ENCODE data around the gene GRHL3. TPM values are rescaled to one million over a fixed set of nuclear protein-coding genes. Genes with fewer than 3 reads are reported as not detected.

The GRHL3 gene
- total and polyA plus RNA-seq, 10 of the 15 experiments (the other 5 are each of a cell fraction or from before 2014, with no cell fraction given), result 0.07 to 0.87 (median 0.34) TPM

DNA sequence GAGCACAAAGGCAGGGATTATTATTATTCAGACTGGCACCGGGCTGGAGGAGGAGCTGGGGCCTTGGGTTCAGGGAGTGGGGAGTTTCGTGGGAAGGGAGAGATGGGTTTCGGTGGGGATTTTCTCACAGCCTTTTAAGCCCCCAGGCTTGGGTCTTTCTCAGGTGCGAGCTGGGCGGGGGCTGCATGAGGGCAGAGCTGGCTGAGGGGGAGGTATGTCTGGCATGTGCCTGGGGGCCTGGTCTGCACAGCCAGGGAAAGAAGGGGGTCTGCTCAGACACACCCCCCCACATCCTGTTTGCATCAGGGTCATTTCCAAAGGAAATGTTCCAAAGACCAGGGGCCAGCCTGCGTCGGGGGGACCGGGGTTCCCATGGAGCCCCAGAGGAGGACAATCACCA, 21.6 kb downstream of the GRHL3 start (continued):
- no peak for TF ChIP-seq NFXL1 (IDR thresholded peaks at IDR 0.05; ENCODE audit: borderline replicate concordance)

- RAD21 ChIA-PET (ENCODE audit: unreplicated experiment), result no interaction called here
- no peak overlapping the region for H3K9ac ChIP-seq (ENCODE audit: control insufficient read depth, insufficient read depth, low read length)
- no peak overlapping the region for H2AFZ ChIP-seq (ENCODE audit: control insufficient read depth, low read depth, low read length)
- intact Hi-C loops (cut with micrococcal nuclease; ENCODE audit: unreplicated experiment) (no loop called here), in situ Hi-C loops (cut with MboI) (no loop called here)
- POLR2A ChIA-PET, result no interaction called here
- H4K20me1 ChIP-seq (ENCODE audit: control insufficient read depth, insufficient read depth), result peaks cover 2% of the 10 kb centered on the region; the same call in 1 of the 2 replicates
- no peak for FAIRE-seq
- SMC1A ChIA-PET (ENCODE audit: uncharacterized antibody, unreplicated experiment), result no interaction called here
- 49% methylated on average over 8 of the region's 8 CpGs for WGBS (ENCODE audit: insufficient coverage, insufficient replicate concordance, low lambda C conversion rate, missing lambda C conversion rate)
- no peak overlapping the region for H3K27ac ChIP-seq (ENCODE audit: control insufficient read depth, insufficient read depth)
- H3K36me3 ChIP-seq (ENCODE audit: control insufficient read depth in 2 of 2, insufficient read depth in 2 of 2, low read length in 1 of 2), result no peaks in the 10 kb centered on the region
- H3K79me2 ChIP-seq (ENCODE audit: control insufficient read depth, insufficient read depth, low read length), result no peaks in the 10 kb centered on the region
- BruUV-seq (replicated peaks), result no TSS peak
- DNase-seq (ENCODE audit: low read depth, low spot score), result no peak
- no peak overlapping the region for H3K4me3 ChIP-seq
- peaks cover 0 to 4% of the 10 kb centered on the region in 2 experiments; a peak in 2 of 4 replicates for H3K27me3 ChIP-seq (replicated peaks in 1 of 2; ENCODE audit: control insufficient read depth in 2 of 2, insufficient read depth in 2 of 2, low read length in 1 of 2)
- no peak for TF ChIP-seq MEF2B (IDR thresholded peaks at IDR 0.05; ENCODE audit: partially characterized antibody, poor library complexity, severe bottlenecking)
- TF ChIP-seq BRCA1 (IDR thresholded peaks at IDR 0.05; ENCODE audit: low read depth, low read length), result no peak
- TF ChIP-seq DPF2 (IDR thresholded peaks at IDR 0.05), result no peak
- TF ChIP-seq RBBP5 (conservative IDR thresholded peaks at IDR 0.05), result no peak
- no peak for TF ChIP-seq EP300 (IDR thresholded peaks at IDR 0.05; ENCODE audit: borderline replicate concordance in 1 of 2, control insufficient read depth in 1 of 2, low read depth in 2 of 2, low read length in 2 of 2)
- no peak for TF ChIP-seq SUPT20H (IDR thresholded peaks at IDR 0.05; ENCODE audit: borderline replicate concordance, control insufficient read depth, low read depth, low read length)
- TF ChIP-seq ATF7 (IDR thresholded peaks at IDR 0.05; ENCODE audit: low read depth), result no peak
- no peak for TF ChIP-seq IKZF1 (conservative IDR thresholded peaks at IDR 0.05)
- TF ChIP-seq BHLHE40 (IDR thresholded peaks at IDR 0.05; ENCODE audit: borderline replicate concordance in 1 of 2, low read depth in 2 of 2, low read length in 1 of 2), result no peak
- H3K9me3 ChIP-seq (replicated peaks; ENCODE audit: control insufficient read depth, insufficient read depth, low read length), result no peaks in the 10 kb centered on the region
- CTCF ChIA-PET, result no interaction called here
- ATAC-seq, result no peak
- H3K4me2 ChIP-seq (ENCODE audit: control insufficient read depth, insufficient read depth), result no peak overlapping the region
- H3K4me1 ChIP-seq (ENCODE audit: control insufficient read depth, insufficient read depth, low read length), result no peaks in the 10 kb centered on the region
Measured at GRCh38 chr1:24341260-24341659, 22.1 kb downstream of the GRHL3 start.
